GM20000 (cell line): Measurements from ENCODE around the gene TOMM40.
"Not testable (repeated sequence)": the region's sequence is repeated elsewhere in the genome, so short reads cannot be mapped to it uniquely, and the experiment has no call there.

ENCODE experiments used
- DNase-seq: peaks from one replicate; pipeline ENCODE4 v3.0.0; 2012; ENCODE audit warnings: low spot score
- CTCF ChIP-seq: IDR thresholded peaks from 2 replicates; pipeline ENCODE4 v1.5.1; 2012; ENCODE audit warnings: mild to moderate bottlenecking, control low read depth; ENCODE audit errors: extremely low read depth, missing control alignments

TOMM40 gene

GRCh38 chr19:44875666-44876451 is 15.2 kb upstream of the TOMM40 start:
- TF ChIP-seq CTCF, result no peak
- DNase-seq, result no peak

DNA sequence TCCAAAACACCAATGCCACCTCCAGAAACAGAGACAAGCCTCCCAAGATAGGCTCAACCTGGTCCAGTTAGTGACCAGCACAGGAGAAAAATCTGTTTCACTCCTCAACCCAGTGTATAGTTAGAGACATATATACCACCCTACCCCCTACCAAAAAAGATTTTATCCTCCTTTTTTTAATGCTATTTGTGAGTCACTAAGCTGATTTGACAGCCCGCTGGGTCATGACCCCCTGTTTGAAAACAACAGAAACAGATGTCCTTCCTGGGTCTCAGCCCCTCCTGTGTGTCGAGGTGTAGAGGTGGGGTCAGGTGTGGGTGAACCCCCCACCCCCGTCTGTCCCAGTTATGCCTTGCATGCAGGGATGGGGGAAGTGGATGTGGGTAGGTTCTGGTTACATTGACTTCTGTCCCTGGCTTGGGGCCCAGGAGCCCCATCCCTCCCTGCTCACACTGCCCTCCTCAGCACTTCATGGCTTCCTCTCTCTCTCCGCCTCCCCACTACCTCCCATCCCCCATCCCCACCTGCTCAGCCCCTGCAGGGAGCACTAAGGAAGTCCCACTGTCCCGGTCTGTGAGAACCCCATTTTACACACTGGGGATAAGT is 14.0 kb upstream of the TOMM40 start:
- no peak for TF ChIP-seq CTCF
- no peak for DNase-seq

DNA sequence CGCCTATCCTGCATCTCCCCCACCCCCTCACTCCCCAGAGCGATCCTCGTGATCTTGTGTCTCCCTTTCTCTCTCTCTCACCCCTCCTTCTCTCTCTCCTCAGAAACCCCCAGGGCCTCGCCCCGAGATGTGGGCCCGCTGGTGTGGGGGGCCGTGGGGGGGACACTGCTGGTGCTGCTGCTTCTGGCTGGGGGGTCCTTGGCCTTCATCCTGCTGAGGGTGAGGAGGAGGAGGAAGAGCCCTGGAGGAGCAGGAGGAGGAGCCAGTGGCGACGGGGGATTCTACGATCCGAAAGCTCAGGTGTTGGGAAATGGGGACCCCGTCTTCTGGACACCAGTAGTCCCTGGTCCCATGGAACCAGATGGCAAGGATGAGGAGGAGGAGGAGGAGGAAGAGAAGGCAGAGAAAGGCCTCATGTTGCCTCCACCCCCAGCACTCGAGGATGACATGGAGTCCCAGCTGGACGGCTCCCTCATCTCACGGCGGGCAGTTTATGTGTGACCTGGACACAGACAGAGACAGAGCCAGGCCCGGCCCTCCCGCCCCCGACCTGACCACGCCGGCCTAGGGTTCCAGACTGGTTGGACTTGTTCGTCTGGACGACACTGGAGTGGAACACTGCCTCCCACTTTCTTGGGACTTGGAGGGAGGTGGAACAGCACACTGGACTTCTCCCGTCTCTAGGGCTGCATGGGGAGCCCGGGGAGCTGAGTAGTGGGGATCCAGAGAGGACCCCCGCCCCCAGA is 12.8 kb upstream of the TOMM40 start:
- no peak for TF ChIP-seq CTCF
- DNase-seq, result no peak

DNA sequence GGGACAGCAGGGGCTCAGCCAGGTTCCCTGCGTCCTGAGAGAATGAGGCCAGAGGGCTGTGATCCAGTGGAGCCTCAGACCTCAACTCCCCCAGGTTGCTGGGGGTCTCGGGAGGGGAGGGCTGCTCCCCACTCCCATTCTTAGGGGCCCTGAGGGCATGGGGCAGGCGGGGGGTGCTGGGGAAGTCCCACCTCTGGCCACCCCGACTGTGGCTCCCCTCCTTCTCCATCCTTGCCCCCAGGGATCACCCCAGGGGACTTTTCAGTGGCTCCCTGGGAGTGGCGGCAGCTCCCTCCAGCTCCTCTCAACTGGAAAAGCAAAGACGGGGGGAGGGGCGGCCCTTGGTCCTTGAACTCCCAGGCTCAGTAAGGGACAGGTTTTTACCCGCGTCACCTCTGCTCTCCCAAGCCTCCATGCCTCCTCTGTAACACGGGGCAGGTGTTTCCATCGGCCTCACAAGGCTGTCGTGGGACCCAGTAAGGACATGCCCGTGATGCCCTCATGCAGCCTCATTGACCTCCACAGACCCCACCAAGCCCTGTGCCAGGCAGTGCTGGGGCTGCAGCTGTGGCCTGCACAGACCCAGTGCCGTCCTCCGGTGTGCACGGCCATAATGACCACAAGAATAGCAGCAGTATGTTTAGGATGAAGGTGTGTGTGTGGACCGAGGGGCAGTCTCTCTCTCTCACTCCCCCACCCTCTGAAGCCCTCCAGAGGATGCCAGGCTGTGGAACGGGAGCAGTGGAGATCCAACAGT is 11.6 kb upstream of the TOMM40 start:
- no peak for DNase-seq
- TF ChIP-seq CTCF, result no peak

DNA sequence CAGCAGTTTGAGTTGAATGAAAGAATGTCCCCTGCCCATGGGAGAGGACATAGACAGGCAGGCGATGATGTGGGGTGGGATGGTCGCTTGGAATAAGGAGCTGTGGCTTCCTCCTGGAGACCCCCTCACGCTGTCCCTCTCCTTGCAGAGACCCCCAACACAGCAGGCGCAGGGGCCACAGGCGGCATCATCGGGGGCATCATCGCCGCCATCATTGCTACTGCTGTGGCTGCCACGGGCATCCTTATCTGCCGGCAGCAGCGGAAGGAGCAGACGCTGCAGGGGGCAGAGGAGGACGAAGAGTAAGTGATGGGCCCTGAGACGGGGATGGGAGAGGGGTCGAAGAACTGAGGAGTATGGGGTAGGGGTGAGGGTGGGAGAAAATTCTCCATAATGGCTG is 9.0 kb upstream of the TOMM40 start:
- TF ChIP-seq CTCF, result no peak

GRCh38 chr19:44882619-44883397 is 8.2 kb upstream of the TOMM40 start:
- not testable (repeated sequence) for DNase-seq

More for the DNA sequence above, 9.0 kb upstream of the TOMM40 start:
- DNase-seq, result no peak

DNA sequence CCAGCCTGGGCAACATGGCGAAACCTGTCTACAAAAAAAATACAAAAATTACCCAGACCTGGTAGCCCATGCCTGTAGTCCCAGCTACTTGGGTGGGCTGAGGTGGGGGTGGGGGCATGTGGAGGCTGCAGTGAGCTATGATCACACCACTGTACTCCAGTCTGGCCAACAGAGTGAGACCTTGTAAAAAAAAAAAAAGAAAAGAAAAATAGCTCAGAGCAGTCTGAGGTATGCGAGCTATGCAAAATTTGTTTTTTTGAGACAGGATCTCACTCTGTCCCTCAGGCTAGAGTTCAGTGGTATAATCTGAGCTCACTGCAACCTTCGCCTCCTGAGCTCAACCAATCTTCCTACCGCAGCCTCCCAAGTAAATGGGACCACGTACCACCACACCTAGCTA is 7.1 kb upstream of the TOMM40 start:
- TF ChIP-seq CTCF, result no peak

More for the DNA sequence above, 7.1 kb upstream of the TOMM40 start:
- no peak for DNase-seq
